Sigmoid colon (tissue), 3 donors: ENCODE measurements around the gene CENPV.
"Not testable (repeated sequence)": the region's sequence is repeated elsewhere in the genome, so short reads cannot be mapped to it uniquely, and the experiment has no call there.

Experiments
- POLR2A ChIP-seq, 2 donors: fragments of 450-650 bp; IDR thresholded peaks; one replicate each; pipeline ENCODE4 v1.6.1; 2016; ENCODE audit warnings: antibody characterized with exemption in 2 of 2, mild to moderate bottlenecking in 2 of 2, moderate library complexity in 2 of 2
- TF ChIP-seq, protein P1 (sequence below), 4 experiments: fragments of 450-650 bp in 3 of 4; fragments of 200-600 bp in 1 of 4; IDR thresholded peaks; one replicate each; pipeline ENCODE4 v1.5.1; 2016 to 2019; ENCODE audit warnings: antibody characterized with exemption in 4 of 4, mild to moderate bottlenecking in 3 of 4, moderate library complexity in 2 of 4

DNA sequence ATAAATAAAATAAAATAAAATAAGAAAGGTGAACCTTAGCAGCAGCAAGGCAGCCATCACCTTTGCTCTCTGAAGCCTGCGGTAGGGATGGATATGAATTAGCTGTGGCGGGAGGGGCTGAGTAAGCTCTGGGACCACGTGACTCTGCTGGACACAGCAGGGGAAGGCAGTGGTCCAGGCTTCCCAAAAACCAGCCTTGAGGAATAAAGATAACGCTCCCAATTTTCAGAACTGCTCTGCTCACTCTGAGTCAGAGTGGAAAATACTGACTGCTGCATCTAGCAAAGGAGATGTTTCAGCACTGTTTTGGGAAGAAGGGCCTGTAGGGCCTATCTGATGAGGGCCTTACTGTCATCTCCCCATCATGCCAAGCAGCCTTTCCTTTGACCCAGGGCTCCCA, 42.6 kb upstream of the CENPV start:
- TF ChIP-seq, protein P1, sequence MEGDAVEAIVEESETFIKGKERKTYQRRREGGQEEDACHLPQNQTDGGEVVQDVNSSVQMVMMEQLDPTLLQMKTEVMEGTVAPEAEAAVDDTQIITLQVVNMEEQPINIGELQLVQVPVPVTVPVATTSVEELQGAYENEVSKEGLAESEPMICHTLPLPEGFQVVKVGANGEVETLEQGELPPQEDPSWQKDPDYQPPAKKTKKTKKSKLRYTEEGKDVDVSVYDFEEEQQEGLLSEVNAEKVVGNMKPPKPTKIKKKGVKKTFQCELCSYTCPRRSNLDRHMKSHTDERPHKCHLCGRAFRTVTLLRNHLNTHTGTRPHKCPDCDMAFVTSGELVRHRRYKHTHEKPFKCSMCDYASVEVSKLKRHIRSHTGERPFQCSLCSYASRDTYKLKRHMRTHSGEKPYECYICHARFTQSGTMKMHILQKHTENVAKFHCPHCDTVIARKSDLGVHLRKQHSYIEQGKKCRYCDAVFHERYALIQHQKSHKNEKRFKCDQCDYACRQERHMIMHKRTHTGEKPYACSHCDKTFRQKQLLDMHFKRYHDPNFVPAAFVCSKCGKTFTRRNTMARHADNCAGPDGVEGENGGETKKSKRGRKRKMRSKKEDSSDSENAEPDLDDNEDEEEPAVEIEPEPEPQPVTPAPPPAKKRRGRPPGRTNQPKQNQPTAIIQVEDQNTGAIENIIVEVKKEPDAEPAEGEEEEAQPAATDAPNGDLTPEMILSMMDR (IDR thresholded peaks at IDR 0.05), result not testable (repeated sequence)
- not testable (repeated sequence) for TF ChIP-seq POLR2A (IDR thresholded peaks at IDR 0.05)
